Endodermal cell (in vitro differentiated cells): ENCODE data around the gene CCDC88C. TPM values are rescaled to one million over a fixed set of nuclear protein-coding genes. Genes with fewer than 3 reads are reported as not detected.

Experiments
- DNase-seq: peaks from one replicate; pipeline ENCODE4 v3.0.0-alpha.2; 2017
- H3K27ac ChIP-seq: 2 replicates; pipeline ENCODE4 v1.5.1; 2013; ENCODE audit warnings: mild to moderate bottlenecking, low read depth, low read length, moderate library complexity
- H3K27me3 ChIP-seq: 2 replicates; pipeline ENCODE4 v1.6.1; 2013; ENCODE audit warnings: mild to moderate bottlenecking, low read length, moderate library complexity; ENCODE audit not compliant: insufficient read depth, control insufficient read depth, poor library complexity, severe bottlenecking
- H3K36me3 ChIP-seq: 2 replicates; pipeline ENCODE4 v1.7.0; 2013; ENCODE audit warnings: mild to moderate bottlenecking, low read length, moderate library complexity; ENCODE audit not compliant: control insufficient read depth, insufficient read depth
- H3K4me1 ChIP-seq: one replicate; pipeline ENCODE4 v1.7.0; 2013; ENCODE audit warnings: low read length; ENCODE audit not compliant: control insufficient read depth, insufficient read depth
- H3K4me3 ChIP-seq: 2 replicates; pipeline ENCODE4 v1.5.1; 2013; ENCODE audit warnings: mild to moderate bottlenecking, low read length, moderate library complexity
- H3K9ac ChIP-seq: 2 replicates; pipeline ENCODE4 v1.6.1; 2013; ENCODE audit warnings: mild to moderate bottlenecking, low read length, moderate library complexity; ENCODE audit not compliant: poor library complexity, severe bottlenecking; ENCODE audit errors: extremely low read depth
- H3K9me3 ChIP-seq: 2 replicates; pipeline ENCODE4 v1.6.1; 2013; ENCODE audit warnings: mild to moderate bottlenecking, low read length, moderate library complexity; ENCODE audit not compliant: control insufficient read depth
- H3K27ac Mint-ChIP-seq: 2 replicates; pipeline ENCODE4 v1.8.0; 2020; ENCODE audit warnings: mixed read lengths
- H3K27me3 Mint-ChIP-seq: 2 replicates; pipeline ENCODE4 v1.8.0; 2021; ENCODE audit warnings: mild to moderate bottlenecking, mixed read lengths; ENCODE audit not compliant: insufficient read depth
- H3K36me3 Mint-ChIP-seq: 2 replicates; pipeline ENCODE4 v1.8.0; 2020; ENCODE audit warnings: low read depth, mixed read lengths
- H3K4me1 Mint-ChIP-seq: 2 replicates; pipeline ENCODE4 v1.8.0; 2020; ENCODE audit warnings: mixed read lengths
- H3K4me3 Mint-ChIP-seq: 2 replicates; pipeline ENCODE4 v1.8.0; 2020; ENCODE audit warnings: mild to moderate bottlenecking, moderate library complexity, mixed read lengths
- H3K9me3 Mint-ChIP-seq: 2 replicates; pipeline ENCODE4 v1.8.0; 2020; ENCODE audit warnings: mild to moderate bottlenecking, mixed read lengths
- CTCF ChIP-seq: fragments of 200-600 bp; sonication (generic); conservative IDR thresholded peaks from 2 replicates; pipeline ENCODE4 v1.5.0; 2021; ENCODE audit warnings: antibody characterized with exemption, mild to moderate bottlenecking
- WGBS, 2 experiments: methylation state at CpG; one replicate each; pipeline versions ENCODE4 v1.1.5 to v1.1.7; 2013; ENCODE audit warnings: missing lambda C conversion rate in 2 of 2, mixed read lengths in 1 of 2; ENCODE audit not compliant: insufficient coverage in 1 of 2, insufficient read length in 1 of 2; 5-methylcytosine and 5-hydroxymethylcytosine counted together
- total RNA-seq, 2 donors: library from RNA; stranded (reverse); fragmentation: NEBNext Ultra II Directional in 1 of 2; extraction: Animal tissue kit (Norgen Biotek cat#: 25700) in 1 of 2; gene quantifications; 2 replicates in 1 of 2; 3 replicates in 1 of 2; pipeline ENCODE4 v1.2.1, GENCODE V29; 2021

Gene CCDC88C
- total RNA-seq, 2 donors from 2014 or later = 50.0 to 50.5 TPM

- Histone ChIP-seq H3K9me3 (peaks cover 15% of the 10 kb centered on the region), H3K4me1 (no peaks in the 10 kb centered on the region), H3K27ac (no peak overlapping the region), H3K27me3 (no peaks in the 10 kb centered on the region), H3K9ac (no peak overlapping the region), H3K36me3 (no peaks in the 10 kb centered on the region), H3K4me3 (no peak overlapping the region)
- H3K27me3 Mint-ChIP-seq = peaks cover 5% of the 10 kb centered on the region
- H3K4me1 Mint-ChIP-seq = no peaks in the 10 kb centered on the region
- peaks cover 19% of the 10 kb centered on the region for H3K9me3 Mint-ChIP-seq
- peaks cover 10% of the 10 kb centered on the region for H3K36me3 Mint-ChIP-seq
- no peak for TF ChIP-seq CTCF
- WGBS, 2 experiments = 94 to 99% methylated on average over 15 to 16 of the region's 16 CpGs
- DNase-seq = no peak
- no peak overlapping the region for H3K4me3 Mint-ChIP-seq
- H3K27ac Mint-ChIP-seq = no peak overlapping the region
Measured at GRCh38 chr14:91234791-91235114, 182.9 kb downstream of the CCDC88C start.

DNA sequence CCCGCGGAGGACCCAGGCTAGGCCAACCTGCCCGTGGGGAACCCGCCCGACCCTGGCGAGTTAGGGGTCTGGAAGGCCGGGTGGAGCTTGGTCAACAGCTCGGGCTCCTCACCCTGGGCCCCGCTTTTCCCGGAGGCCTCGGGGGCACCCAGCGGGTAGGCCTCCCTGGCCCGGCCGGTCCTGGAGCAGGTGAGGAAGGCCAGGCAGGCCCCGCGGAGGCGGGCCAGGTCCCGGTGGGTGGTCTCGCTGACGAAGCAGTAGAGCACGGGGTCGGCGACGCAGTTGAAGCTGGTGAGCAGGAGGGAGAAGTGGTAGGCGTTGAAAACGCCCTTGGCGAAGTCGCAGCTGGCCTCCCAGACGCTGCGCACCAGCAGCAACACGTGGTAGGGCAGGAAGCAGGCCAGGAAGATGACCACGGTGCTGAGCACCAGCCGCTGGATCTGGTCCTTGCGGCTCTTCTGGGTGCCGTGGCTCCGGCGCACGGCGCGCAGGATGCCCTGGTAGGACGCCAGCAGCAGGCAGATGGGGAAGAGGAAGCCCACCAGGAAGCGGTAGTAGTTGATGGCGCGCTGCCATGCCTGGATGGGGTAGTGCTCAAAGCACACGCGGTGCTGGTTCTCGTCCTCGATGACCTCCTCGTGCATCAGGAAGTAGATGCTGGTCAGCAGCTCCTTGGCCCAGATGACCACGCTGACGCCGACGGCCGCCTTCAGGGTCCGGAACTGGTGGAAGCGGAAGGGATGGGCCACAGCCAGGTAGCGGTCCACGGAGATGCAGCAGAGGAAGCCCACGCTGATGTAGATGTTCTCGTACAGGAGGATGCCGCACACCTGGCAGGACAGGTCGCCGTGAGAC lies 183.5 kb downstream of the CCDC88C start:
- peaks cover 13% of the 10 kb centered on the region for H3K9me3 Mint-ChIP-seq
- H3K9ac ChIP-seq = no peak overlapping the region
- no peak overlapping the region for H3K4me3 ChIP-seq
- TF ChIP-seq CTCF = no peak
- no peak for DNase-seq
- H3K27ac Mint-ChIP-seq = no peak overlapping the region
- no peaks in the 10 kb centered on the region for H3K27me3 ChIP-seq
- H3K4me1 Mint-ChIP-seq = no peaks in the 10 kb centered on the region
- 95 to 97% methylated on average over 43 to 63 of the region's 63 CpGs for WGBS, 2 experiments
- peaks cover 11% of the 10 kb centered on the region for H3K36me3 Mint-ChIP-seq
- H3K4me1 ChIP-seq = no peaks in the 10 kb centered on the region
- H3K36me3 ChIP-seq = no peaks in the 10 kb centered on the region
- peaks cover 15% of the 10 kb centered on the region for H3K9me3 ChIP-seq
- H3K4me3 Mint-ChIP-seq = no peak overlapping the region
- H3K27ac ChIP-seq = no peak overlapping the region
- H3K27me3 Mint-ChIP-seq = peaks cover 2% of the 10 kb centered on the region

- Histone ChIP-seq H3K36me3 (no peaks in the 10 kb centered on the region), H3K4me3 (no peak overlapping the region), H3K27me3 (no peaks in the 10 kb centered on the region), H3K9ac (no peak overlapping the region), H3K9me3 (peaks cover 15% of the 10 kb centered on the region), H3K27ac (no peak overlapping the region), H3K4me1 (no peaks in the 10 kb centered on the region)
- TF ChIP-seq CTCF = no peak
- Mint-ChIP-seq H3K9me3 (peaks cover 10% of the 10 kb centered on the region), H3K27me3 (no peaks in the 10 kb centered on the region), H3K36me3 (peaks cover 11% of the 10 kb centered on the region), H3K4me1 (no peaks in the 10 kb centered on the region), H3K4me3 (no peak overlapping the region), H3K27ac (no peak overlapping the region)
- WGBS, 2 experiments = 93 to 100% methylated on average over 1 to 2 of the region's 2 CpGs
- DNase-seq = no peak
Measured at GRCh38 chr14:91232603-91233002, 185.0 kb downstream of the CCDC88C start.
